ENCODE measurements around the gene POC1B.

- no peak for TF ChIP-seq CTCF (IDR thresholded peaks at IDR 0.05 in 8 of 11, conservative IDR thresholded peaks at IDR 0.05 in 3 of 11)
- no peak for TF ChIP-seq POLR2AphosphoS5 (IDR thresholded peaks at IDR 0.05)
- TF ChIP-seq POLR2A (IDR thresholded peaks at IDR 0.05) = no peak
These were observed 45.9 kb downstream of the POC1B start for GRCh38 chr12:89479982-89480381.
